GM12891 (cell line): ENCODE results near the gene HS6ST3.

Experiments
- DNase-seq: peaks from one replicate; pipeline ENCODE4 v3.0.0; 2011; ENCODE audit warnings: low spot score; ENCODE audit not compliant: insufficient read length
- FAIRE-seq: peaks from 2 replicates; lab custom pipeline; 2011; peaks lifted over from hg19 to GRCh38; lab: Jason Lieb, UNC
- PAX5 ChIP-seq: IDR thresholded peaks from 2 replicates; pipeline ENCODE4 v1.6.1; 2011; ENCODE audit warnings: low read length, moderate library complexity, mild to moderate bottlenecking; ENCODE audit not compliant: insufficient read depth, severe bottlenecking
- POLR2A ChIP-seq: IDR thresholded peaks from 2 replicates; pipeline ENCODE4 v1.6.1; 2011; ENCODE audit warnings: low read depth, low read length, control low read depth
- POLR2AphosphoS5 ChIP-seq: IDR thresholded peaks from 2 replicates; pipeline ENCODE4 v1.6.1; 2011; ENCODE audit warnings: low read depth, low read length, control low read depth
- POU2F2 ChIP-seq: IDR thresholded peaks from 2 replicates; pipeline ENCODE4 v1.6.1; 2011; ENCODE audit warnings: low read depth, mild to moderate bottlenecking, control low read depth, low read length, moderate library complexity
- SPI1 ChIP-seq: IDR thresholded peaks from 2 replicates; pipeline ENCODE4 v1.6.1; 2011; ENCODE audit warnings: low read depth, low read length, control low read depth
- TAF1 ChIP-seq: IDR thresholded peaks from 2 replicates; pipeline ENCODE4 v1.6.1; 2011; ENCODE audit warnings: low read depth, low read length, control low read depth

HS6ST3 gene

GRCh38 chr13:96539791-96540190 is 449.9 kb downstream of the HS6ST3 start:
- FAIRE-seq (no peak), DNase-seq (no peak)
- no peak for TF ChIP-seq POLR2A
- TF ChIP-seq POLR2AphosphoS5: no peak
- TF ChIP-seq POU2F2: no peak
- no peak for TF ChIP-seq PAX5
- no peak for TF ChIP-seq TAF1
- TF ChIP-seq SPI1: no peak

- FAIRE-seq (no peak), DNase-seq (no peak)
- TF ChIP-seq PAX5: no peak
- no peak for TF ChIP-seq POU2F2
- TF ChIP-seq POLR2A: no peak
- no peak for TF ChIP-seq SPI1
- no peak for TF ChIP-seq POLR2AphosphoS5
- no peak for TF ChIP-seq TAF1
Measured at GRCh38 chr13:96540670-96541069, 450.8 kb downstream of the HS6ST3 start.

GRCh38 chr13:96542986-96543385 is 453.1 kb downstream of the HS6ST3 start:
- DNase-seq: no peak
- TF ChIP-seq SPI1 (no peak), POU2F2 (no peak), TAF1 (no peak), PAX5 (no peak), POLR2AphosphoS5 (no peak), POLR2A (no peak)
- FAIRE-seq: no peak

- DNase-seq: no peak
- TF ChIP-seq TAF1 (no peak), SPI1 (no peak), PAX5 (no peak), POU2F2 (no peak)
- FAIRE-seq: no peak
Measured at GRCh38 chr13:96544957-96545356, 455.1 kb downstream of the HS6ST3 start.

GRCh38 chr13:96546463-96546862 is 456.6 kb downstream of the HS6ST3 start:
- DNase-seq (no peak), FAIRE-seq (no peak)
- TF ChIP-seq PAX5 (no peak), POLR2A (no peak), SPI1 (no peak), TAF1 (no peak), POU2F2 (no peak), POLR2AphosphoS5 (no peak)

GRCh38 chr13:96551546-96551945 is 461.6 kb downstream of the HS6ST3 start:
- DNase-seq (no peak), FAIRE-seq (no peak)
- no peak for TF ChIP-seq SPI1
- TF ChIP-seq POLR2AphosphoS5: no peak
- TF ChIP-seq TAF1: no peak
- no peak for TF ChIP-seq POLR2A
- no peak for TF ChIP-seq PAX5
- no peak for TF ChIP-seq POU2F2

GRCh38 chr13:96552559-96552958 is 462.7 kb downstream of the HS6ST3 start:
- FAIRE-seq (no peak), DNase-seq (no peak)
- no peak for TF ChIP-seq POU2F2
- no peak for TF ChIP-seq POLR2A
- no peak for TF ChIP-seq TAF1
- TF ChIP-seq SPI1: no peak
- no peak for TF ChIP-seq POLR2AphosphoS5
- TF ChIP-seq PAX5: no peak

GRCh38 chr13:96553796-96554195 is 463.9 kb downstream of the HS6ST3 start:
- FAIRE-seq: no peak
- no peak for DNase-seq
- TF ChIP-seq POLR2A (no peak), POU2F2 (no peak), POLR2AphosphoS5 (no peak), SPI1 (no peak), PAX5 (no peak), TAF1 (no peak)

GRCh38 chr13:96573563-96573962 is 483.7 kb downstream of the HS6ST3 start:
- FAIRE-seq: no peak
- no peak for DNase-seq
- no peak for TF ChIP-seq POLR2AphosphoS5
- TF ChIP-seq PAX5: no peak
- TF ChIP-seq POU2F2: no peak
- TF ChIP-seq SPI1: no peak
- no peak for TF ChIP-seq POLR2A
- TF ChIP-seq TAF1: no peak
